CD4-positive, alpha-beta memory T cell (primary cell): Measurements from ENCODE around the gene SETD1A. TPM values are rescaled to one million over a fixed set of nuclear protein-coding genes. Genes with fewer than 3 reads are reported as not detected.

Experiments used
- CTCF ChIA-PET: fragments of 350-600 bp; sonication (Branson Sonifier 250); formaldehyde crosslinking; loops from one replicate; lab custom pipeline; 2021; ENCODE audit warnings: inconsistent platforms; ENCODE audit not compliant: partially characterized antibody; lab: Charles Lee
- POLR2A ChIA-PET: fragments of 350-600 bp; sonication (Branson Sonifier 250); formaldehyde crosslinking; loops from one replicate; lab custom pipeline; 2021; ENCODE audit not compliant: partially characterized antibody; lab: Charles Lee
- DNase-seq, 5 donors: peaks; one replicate each; pipeline versions ENCODE4 v3.0.0 to v3.0.0-alpha.2; 2020 to 2022; ENCODE audit warnings: mixed read lengths in 1 of 5
- H3K27ac ChIP-seq: one replicate; pipeline ENCODE4 v1.7.0; 2013; ENCODE audit warnings: low read depth, low read length
- H3K27me3 ChIP-seq: 2 replicates; pipeline ENCODE4 v1.7.0; 2013; ENCODE audit warnings: mild to moderate bottlenecking, low read length, moderate library complexity; ENCODE audit not compliant: insufficient read depth
- H3K36me3 ChIP-seq: 2 replicates; pipeline ENCODE4 v1.7.0; 2013; ENCODE audit warnings: mild to moderate bottlenecking, low read length, moderate library complexity; ENCODE audit not compliant: insufficient read depth
- H3K4me1 ChIP-seq: 2 replicates; pipeline ENCODE4 v1.7.0; 2013; ENCODE audit warnings: mild to moderate bottlenecking, low read length, moderate library complexity; ENCODE audit not compliant: insufficient read depth
- H3K4me3 ChIP-seq, 2 donors: one replicate each; pipeline ENCODE4 v1.7.0; 2013; ENCODE audit warnings: low read length in 2 of 2, mild to moderate bottlenecking in 1 of 2
- H3K9me3 ChIP-seq, 2 donors: one replicate each; pipeline ENCODE4 v1.7.0; 2013; ENCODE audit warnings: low read length in 2 of 2, control low read depth in 1 of 2; ENCODE audit not compliant: control insufficient read depth in 1 of 2
- H3K27ac Mint-ChIP-seq, 7 donors: one replicate each; pipeline ENCODE4 v1.8.0; 2020 to 2021; ENCODE audit warnings: mixed read lengths in 7 of 7, mild to moderate bottlenecking in 6 of 7, inconsistent platforms in 3 of 7, moderate library complexity in 3 of 7
- H3K27me3 Mint-ChIP-seq, 2 donors: one replicate each; pipeline ENCODE4 v1.8.0; 2020 to 2021; ENCODE audit warnings: mixed read lengths in 2 of 2
- H3K36me3 Mint-ChIP-seq, 2 donors: one replicate each; pipeline ENCODE4 v1.8.0; 2020 to 2021; ENCODE audit warnings: mixed read lengths in 2 of 2, inconsistent platforms in 1 of 2, mild to moderate bottlenecking in 1 of 2
- H3K4me1 Mint-ChIP-seq, 4 donors: one replicate each; pipeline ENCODE4 v1.8.0; 2020 to 2021; ENCODE audit warnings: mixed read lengths in 4 of 4, mild to moderate bottlenecking in 1 of 4
- H3K4me3 Mint-ChIP-seq, 8 donors: one replicate each; pipeline ENCODE4 v1.8.0; 2020 to 2021; ENCODE audit warnings: mixed read lengths in 8 of 8, mild to moderate bottlenecking in 7 of 8, moderate library complexity in 6 of 8, inconsistent platforms in 3 of 8
- H3K9me3 Mint-ChIP-seq, 8 donors: one replicate each; pipeline ENCODE4 v1.8.0; 2020 to 2021; ENCODE audit warnings: mixed read lengths in 8 of 8, mild to moderate bottlenecking in 5 of 8, inconsistent platforms in 3 of 8, moderate library complexity in 1 of 8
- intact Hi-C: fragments of 100-400 bp; cut with micrococcal nuclease; formaldehyde crosslinking; loops from one replicate; pipeline ENCODE4 v1.15.1; 2023
- polyA plus RNA-seq, 2 donors: library from polyadenylated mRNA; unstranded; fragments of 300-500 nt; fragmentation: Illumina TruSeq; gene quantifications; one replicate each; pipeline ENCODE4 v1.2.3, GENCODE V29; 2021
- total RNA-seq, 2 experiments: library from RNA; stranded (reverse); gene quantifications; one replicate each; pipeline ENCODE4 v1.2.3, GENCODE V29; 2021

SETD1A gene
- total and polyA plus RNA-seq, 4 experiments from 2014 or later, result 5.6 to 33.2 (median 32.1) TPM; not detected in 1

GRCh38 chr16:31023627-31024226 is 66.2 kb downstream of the SETD1A start:
- Mint-ChIP-seq H3K27me3 (no peaks in the 10 kb centered on the region), H3K4me1 (no peaks in the 10 kb centered on the region), H3K36me3 (no peaks in the 10 kb centered on the region), H3K27ac (peak overlapping the region in 1 of 7 donors; percentile 32), H3K9me3 (no peaks in the 10 kb centered on the region), H3K4me3 (no peak overlapping the region)
- Histone ChIP-seq H3K27me3 (no peaks in the 10 kb centered on the region), H3K9me3 (no peaks in the 10 kb centered on the region), H3K4me1 (no peaks in the 10 kb centered on the region), H3K27ac (no peak overlapping the region), H3K36me3 (no peaks in the 10 kb centered on the region), H3K4me3 (no peak overlapping the region)
- intact Hi-C loops, result no loop called here
- ChIA-PET CTCF (no interaction called here), POLR2A (no interaction called here)
- DNase-seq, result no peak

GRCh38 chr16:31025339-31025738 is 67.8 kb downstream of the SETD1A start:
- Mint-ChIP-seq H3K27me3 (no peaks in the 10 kb centered on the region), H3K9me3 (no peaks in the 10 kb centered on the region), H3K36me3 (no peaks in the 10 kb centered on the region), H3K4me3 (no peak overlapping the region), H3K27ac (peak overlapping the region in 1 of 7 donors; percentile 49), H3K4me1 (no peaks in the 10 kb centered on the region)
- Histone ChIP-seq H3K27me3 (no peaks in the 10 kb centered on the region), H3K9me3 (no peaks in the 10 kb centered on the region), H3K27ac (no peak overlapping the region), H3K4me3 (no peak overlapping the region), H3K4me1 (no peaks in the 10 kb centered on the region), H3K36me3 (no peaks in the 10 kb centered on the region)
- ChIA-PET POLR2A (interaction anchor here (1.0 kb wide), 1 partner anchor 177 kb away, joined by 3 read pairs; no protein-coding TSS in a partner anchor), CTCF (no interaction called here)
- DNase-seq, result no peak
- intact Hi-C loops, result no loop called here

GRCh38 chr16:31029272-31029671 is 71.7 kb downstream of the SETD1A start:
- H3K9me3 ChIP-seq, result no peaks in the 10 kb centered on the region
- Mint-ChIP-seq H3K4me3 (no peak overlapping the region), H3K27ac (peak overlapping the region in 1 of 7 donors; percentile 48), H3K36me3 (peaks cover 0 to 14% of the 10 kb centered on the region in 2 donors), H3K9me3 (peaks cover 0 to 6% (median 0%) of the 10 kb centered on the region in 8 donors), H3K4me1 (peaks cover 5 to 25% (median 13%) of the 10 kb centered on the region in 4 donors), H3K27me3 (no peaks in the 10 kb centered on the region)
- intact Hi-C loops, result no loop called here
- H3K27me3 ChIP-seq, result no peaks in the 10 kb centered on the region
- no peak overlapping the region for H3K4me3 ChIP-seq
- ChIA-PET POLR2A (no interaction called here), CTCF (no interaction called here)
- no peaks in the 10 kb centered on the region for H3K36me3 ChIP-seq
- peaks cover 13% of the 10 kb centered on the region for H3K4me1 ChIP-seq
- no peak overlapping the region for H3K27ac ChIP-seq
- no peak for DNase-seq

GRCh38 chr16:31031276-31031675 is 73.7 kb downstream of the SETD1A start:
- Histone ChIP-seq H3K4me3 (no peak overlapping the region), H3K27ac (no peak overlapping the region), H3K4me1 (peaks cover 24% of the 10 kb centered on the region), H3K36me3 (peaks cover 8% of the 10 kb centered on the region), H3K27me3 (no peaks in the 10 kb centered on the region), H3K9me3 (no peaks in the 10 kb centered on the region)
- peak overlapping the region in 1 of 8 donors; percentile 96 for H3K4me3 Mint-ChIP-seq
- intact Hi-C loops, result loop anchor here (5.0 kb wide), 1 partner anchor 836 kb away; no protein-coding TSS in a partner anchor
- H3K4me1 Mint-ChIP-seq, result peaks cover 5 to 32% (median 19%) of the 10 kb centered on the region in 4 donors
- peak overlapping the region in 5 of 7 donors; percentile 42 to 98 (median 79) for H3K27ac Mint-ChIP-seq
- CTCF ChIA-PET, result no interaction called here
- peaks cover 0 to 6% (median 0%) of the 10 kb centered on the region in 8 donors for H3K9me3 Mint-ChIP-seq
- POLR2A ChIA-PET, result interaction anchor here (1.5 to 6.9 kb wide), 2 partner anchors 42 to 111 kb away, joined by 6 to 74 read pairs; partner anchors contain the start of genes ZNF646 and ZNF668
- DNase-seq, result no peak
- no peaks in the 10 kb centered on the region for H3K27me3 Mint-ChIP-seq
- H3K36me3 Mint-ChIP-seq, result peaks cover 4 to 22% of the 10 kb centered on the region in 2 donors

- H3K9me3 ChIP-seq, result no peaks in the 10 kb centered on the region
- peak within 1 kb of the TSS; percentile 93 to 98 (median 98) for H3K27ac Mint-ChIP-seq
- peak within 1 kb of the TSS; percentile 91 to 98 (median 95) for H3K4me3 Mint-ChIP-seq
- H3K27me3 Mint-ChIP-seq, result no peaks in the 10 kb centered on the region
- peak within 1 kb of the TSS; percentile 83 to 97 for H3K4me3 ChIP-seq
- peaks cover 24% of the 10 kb centered on the region for H3K4me1 ChIP-seq
- peaks cover 9 to 29% of the 10 kb centered on the region in 2 donors for H3K36me3 Mint-ChIP-seq
- peaks cover 0 to 6% (median 0%) of the 10 kb centered on the region in 8 donors for H3K9me3 Mint-ChIP-seq
- peak; percentile 95 to 100 (median 98) for DNase-seq
- H3K36me3 ChIP-seq, result peaks cover 12% of the 10 kb centered on the region
- intact Hi-C loops, result loop anchor here (1.0 to 5.0 kb wide), 9 partner anchors 36 to 834 kb away; partner anchors contain the start of genes ARMC5, FBXL19, SETD1A and ZNF646
- CTCF ChIA-PET, result no interaction called here
- peaks cover 6 to 38% (median 22%) of the 10 kb centered on the region in 4 donors for H3K4me1 Mint-ChIP-seq
- no peaks in the 10 kb centered on the region for H3K27me3 ChIP-seq
- peak within 1 kb of the TSS; percentile 86 for H3K27ac ChIP-seq
- POLR2A ChIA-PET, result interaction anchor here (1.0 to 6.9 kb wide), 10 partner anchors 9 to 427 kb away, joined by 3 to 74 read pairs (median 5); partner anchors contain the start of genes ARMC5, FUS, KAT8 and SETD1A
Measured at GRCh38 chr16:31032736-31033708, 75.5 kb downstream of the SETD1A start, which contains the start of gene STX4. Gene STX4, plus strand, starts transcription at chr16:31033558. Its CDS starts 248 bp downstream, at chr16:31033806.

- Mint-ChIP-seq H3K27ac (peak overlapping the region; percentile 93 to 98 (median 98)), H3K9me3 (peaks cover 0 to 6% (median 0%) of the 10 kb centered on the region in 8 donors), H3K4me1 (peaks cover 6 to 38% (median 22%) of the 10 kb centered on the region in 4 donors), H3K36me3 (peaks cover 15 to 35% of the 10 kb centered on the region in 2 donors), H3K27me3 (no peaks in the 10 kb centered on the region), H3K4me3 (peak overlapping the region; percentile 91 to 98 (median 95))
- ChIA-PET CTCF (no interaction called here), POLR2A (interaction anchor here (0.9 to 6.9 kb wide), 11 partner anchors 8 to 426 kb away, joined by 3 to 74 read pairs (median 4); partner anchors contain the start of genes ARMC5, FUS, KAT8 and SETD1A)
- Histone ChIP-seq H3K27ac (peak overlapping the region; percentile 86), H3K4me3 (peak overlapping the region; percentile 83 to 97), H3K36me3 (peaks cover 20% of the 10 kb centered on the region), H3K9me3 (no peaks in the 10 kb centered on the region), H3K27me3 (no peaks in the 10 kb centered on the region), H3K4me1 (peaks cover 24% of the 10 kb centered on the region)
- intact Hi-C loops, result loop anchor here (1.0 to 5.0 kb wide), 11 partner anchors 37 to 833 kb away; partner anchors contain the start of genes ARMC5, FBXL19, KAT8 and SETD1A
- peak; percentile 82 to 87 (median 85) for DNase-seq
Measured at GRCh38 chr16:31033709-31034492, 76.3 kb downstream of the SETD1A start.
